HG03378 (cell line): ENCODE results near the gene FLOT2.
A peak's percentile ranks its signal among the peaks of the same experiment; 100 is the strongest.
"Not testable (repeated sequence)": the region's sequence is repeated elsewhere in the genome, so short reads cannot be mapped to it uniquely, and the experiment has no call there.

Source experiments
- ATAC-seq: cut with Tn5 transposase; IDR thresholded peaks from one replicate; pipeline ENCODE4 v1.9.1; 2021; ENCODE audit warnings: mild to moderate bottlenecking, moderate library complexity; ENCODE audit not compliant: unreplicated experiment

FLOT2 gene

DNA sequence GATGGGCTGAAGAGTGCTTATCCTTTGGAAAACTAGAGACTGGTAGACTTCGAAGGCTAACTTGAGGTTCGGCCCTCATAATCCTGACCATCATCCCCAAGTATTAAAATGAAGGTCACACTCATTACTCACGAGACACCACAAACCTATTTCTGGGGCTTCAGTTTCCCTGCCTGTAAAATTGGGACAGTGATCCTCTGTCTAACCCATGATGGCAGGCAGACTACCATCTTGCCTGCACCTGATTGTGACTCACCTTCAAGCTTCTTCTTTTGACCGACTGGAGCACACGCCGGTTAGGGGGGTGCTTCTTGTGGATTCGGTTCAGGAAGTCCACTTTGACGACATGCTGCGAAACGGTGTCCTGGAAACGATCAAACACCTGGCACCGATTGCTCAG, 19.5 kb upstream of the FLOT2 start:
- ATAC-seq, result no peak

DNA sequence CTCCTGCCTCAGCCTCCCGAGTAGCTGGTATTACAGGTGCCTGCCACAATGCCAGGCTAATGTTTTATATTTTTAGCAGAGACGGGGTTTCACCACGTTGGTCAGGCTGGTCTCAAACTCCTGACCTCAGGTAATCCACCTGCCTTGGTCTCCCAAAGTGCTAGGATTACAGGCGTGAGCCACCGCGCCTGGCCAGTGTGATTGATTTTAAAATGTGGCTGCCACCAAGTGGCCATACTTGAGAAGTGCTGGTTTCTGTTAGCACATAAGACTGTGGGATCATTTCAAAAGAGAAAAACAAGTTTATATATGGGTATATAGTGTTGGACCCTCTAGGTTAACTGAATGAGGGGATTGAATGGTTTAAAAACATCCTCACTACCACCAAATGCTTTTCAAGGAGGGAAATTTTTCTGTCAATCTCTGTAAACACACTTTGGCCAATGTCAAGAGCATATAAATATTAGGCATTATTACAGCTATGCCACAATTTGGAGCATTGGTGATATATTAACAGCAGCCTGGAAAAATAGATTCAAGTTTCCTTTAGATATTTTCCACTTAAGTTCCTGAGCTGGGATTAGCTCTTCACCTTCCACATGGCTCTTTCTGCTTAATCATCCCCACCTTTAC, 18.9 kb upstream of the FLOT2 start:
- ATAC-seq, result no peak

DNA sequence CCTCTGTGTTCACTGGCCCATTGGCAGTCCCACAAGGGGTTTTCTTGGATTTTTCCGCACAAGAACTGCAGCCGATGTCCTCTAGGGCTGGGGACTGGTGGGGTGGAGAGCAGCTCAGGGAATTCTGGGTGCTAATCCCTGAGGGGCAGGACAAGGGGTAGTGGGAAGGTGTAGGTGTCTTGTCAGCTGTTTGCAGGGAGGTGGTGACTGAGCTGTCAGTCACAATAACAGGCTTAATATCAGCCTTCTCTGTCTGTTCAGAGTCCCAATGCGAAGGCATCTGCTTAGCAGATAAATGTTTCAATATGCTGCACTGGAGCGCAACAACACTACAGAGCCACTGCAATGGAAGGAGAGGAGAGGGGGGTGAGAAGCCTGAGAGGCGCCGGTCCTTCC, 15.4 kb upstream of the FLOT2 start:
- no peak for ATAC-seq

DNA sequence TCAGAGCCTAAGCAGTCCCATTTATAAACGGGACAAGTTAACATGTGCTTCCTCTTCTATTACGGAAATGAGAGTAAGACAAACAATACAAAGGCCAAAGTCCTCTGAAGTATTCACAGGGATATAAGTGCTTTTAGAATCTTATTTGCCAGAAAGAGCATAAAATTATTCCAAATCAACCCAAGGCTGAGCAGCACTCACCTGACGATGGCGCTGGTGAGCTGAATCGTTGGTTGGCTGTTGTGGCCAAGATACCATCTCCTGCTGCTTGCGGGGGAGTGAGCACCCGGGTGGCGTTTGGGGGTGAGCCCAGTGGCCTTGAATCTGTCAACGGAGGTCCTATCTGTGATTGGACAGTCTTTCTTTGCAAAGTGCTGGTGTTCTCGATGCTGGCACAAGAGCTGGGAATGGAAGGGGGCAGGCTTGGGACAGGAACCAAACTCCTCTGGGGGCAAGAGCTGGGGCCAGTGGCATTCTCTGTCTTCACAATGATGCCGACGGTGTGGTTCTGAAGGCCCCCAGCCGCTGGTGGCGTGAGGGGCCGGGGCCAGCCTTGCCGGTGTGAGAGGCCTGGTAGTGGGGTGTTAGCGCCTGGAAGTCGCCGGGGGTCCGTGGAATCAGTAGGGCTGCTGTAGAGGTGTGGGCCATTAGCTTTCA, 14.9 kb upstream of the FLOT2 start:
- no peak for ATAC-seq

DNA sequence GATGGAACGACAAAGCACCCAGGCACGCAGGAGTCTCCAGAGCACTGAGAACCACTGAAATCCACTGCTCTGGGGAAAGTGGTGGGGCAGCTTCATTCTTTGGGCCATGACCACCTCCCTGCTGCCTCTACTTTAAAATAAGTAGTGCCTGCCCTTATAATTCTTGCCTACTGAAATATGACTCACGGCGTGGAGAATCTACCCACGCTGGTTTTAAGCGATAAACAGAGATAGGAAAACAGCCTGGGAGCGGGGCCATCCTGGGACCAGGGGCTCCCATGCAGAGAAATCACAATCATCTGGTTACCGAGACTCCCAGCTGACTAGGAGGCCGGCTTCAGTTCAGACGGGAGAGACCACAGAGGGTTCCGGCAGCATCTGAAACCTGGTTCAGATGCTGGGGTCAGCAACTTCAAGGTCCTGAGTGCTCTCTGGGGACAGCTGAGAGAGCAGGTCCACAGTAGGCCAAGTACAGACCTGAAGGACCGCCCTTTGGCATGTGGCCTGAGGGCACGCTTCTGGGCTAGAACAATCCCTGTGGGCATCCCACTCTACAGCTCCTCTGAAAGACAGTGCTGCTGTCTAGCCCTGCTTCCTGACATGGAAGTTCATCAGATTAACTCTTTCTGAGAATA, 14.0 kb upstream of the FLOT2 start:
- no peak for ATAC-seq

DNA sequence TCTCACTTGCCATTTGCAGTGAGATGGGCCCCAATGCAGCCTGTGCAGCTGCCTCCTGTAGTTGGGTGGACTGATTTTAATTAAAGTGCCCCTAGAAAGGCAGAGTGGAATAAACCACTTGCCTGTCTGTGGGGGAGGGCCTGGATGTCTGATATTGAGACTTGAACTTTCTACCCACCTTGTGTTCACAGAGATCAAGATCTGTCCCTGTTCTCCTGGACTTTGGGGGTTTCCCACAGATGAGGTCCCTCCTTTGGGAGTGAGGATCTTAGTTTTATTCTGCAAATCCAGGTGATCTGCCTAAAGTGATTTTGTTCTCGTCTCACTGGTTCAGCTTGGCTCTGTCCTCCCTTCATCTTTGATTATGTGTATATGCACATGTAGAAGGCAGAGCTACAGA, 13.0 kb upstream of the FLOT2 start:
- no peak for ATAC-seq

DNA sequence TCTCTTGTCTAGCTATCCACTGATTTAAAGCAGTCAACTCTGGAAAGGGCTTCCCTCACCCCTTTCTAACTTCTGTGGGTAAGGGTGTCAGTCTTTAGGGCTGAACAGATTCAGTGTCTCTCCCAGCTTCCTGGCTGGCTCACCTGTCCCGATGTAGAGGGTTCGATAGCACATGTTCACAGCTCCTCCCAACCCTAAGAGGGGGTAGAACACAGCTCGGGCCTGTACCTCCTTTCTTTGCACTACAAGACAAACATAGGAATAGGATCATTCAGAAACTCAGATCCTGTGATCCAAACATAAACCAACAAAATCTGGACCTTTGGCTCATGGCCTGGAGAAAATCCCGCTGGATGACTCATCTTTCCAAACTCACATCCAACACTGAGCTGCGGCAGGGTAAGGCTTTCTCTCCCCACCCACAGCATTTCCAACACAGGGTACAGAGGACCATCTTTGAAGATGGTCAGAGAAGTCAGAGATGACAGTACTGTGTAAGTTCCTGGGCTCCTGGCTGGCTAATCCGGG, 11.2 kb upstream of the FLOT2 start:
- no peak for ATAC-seq

DNA sequence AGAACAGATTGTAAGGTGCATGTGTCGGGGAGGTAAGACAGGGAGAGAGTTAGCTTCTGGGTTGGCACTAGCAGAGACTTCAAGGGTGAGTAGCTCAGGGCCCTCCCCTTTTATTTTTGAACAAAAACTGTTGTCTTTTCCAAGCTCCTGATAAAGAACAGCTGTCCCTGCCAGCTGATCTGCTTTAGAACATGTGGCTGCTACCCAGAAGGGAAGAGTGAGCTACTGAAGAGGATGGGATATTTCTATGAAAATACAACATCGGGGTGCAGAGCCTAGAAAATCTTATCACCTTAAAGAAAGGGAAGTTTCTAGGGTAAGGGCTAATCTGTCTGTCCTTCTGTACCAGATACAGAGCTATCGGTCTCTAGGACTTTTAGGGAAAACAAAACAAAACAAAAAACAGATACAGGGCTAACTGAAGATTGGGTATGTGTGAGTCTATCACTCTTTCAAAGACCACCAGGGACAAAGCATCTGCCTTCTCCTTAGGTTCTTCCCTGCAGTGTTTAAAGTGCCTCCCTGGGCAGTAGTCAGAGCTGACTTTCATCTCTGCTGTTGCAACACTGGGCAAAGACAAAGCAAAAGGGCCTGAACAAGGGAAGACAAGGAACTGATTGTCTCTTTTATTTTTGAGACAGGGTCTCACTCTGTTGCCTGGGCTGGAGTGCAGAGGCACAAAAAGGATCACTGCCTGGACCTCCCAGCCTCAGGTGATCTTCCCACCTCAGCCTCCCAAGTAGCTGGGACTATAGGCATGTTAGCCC, 10.4 kb upstream of the FLOT2 start:
- ATAC-seq, result no peak

DNA sequence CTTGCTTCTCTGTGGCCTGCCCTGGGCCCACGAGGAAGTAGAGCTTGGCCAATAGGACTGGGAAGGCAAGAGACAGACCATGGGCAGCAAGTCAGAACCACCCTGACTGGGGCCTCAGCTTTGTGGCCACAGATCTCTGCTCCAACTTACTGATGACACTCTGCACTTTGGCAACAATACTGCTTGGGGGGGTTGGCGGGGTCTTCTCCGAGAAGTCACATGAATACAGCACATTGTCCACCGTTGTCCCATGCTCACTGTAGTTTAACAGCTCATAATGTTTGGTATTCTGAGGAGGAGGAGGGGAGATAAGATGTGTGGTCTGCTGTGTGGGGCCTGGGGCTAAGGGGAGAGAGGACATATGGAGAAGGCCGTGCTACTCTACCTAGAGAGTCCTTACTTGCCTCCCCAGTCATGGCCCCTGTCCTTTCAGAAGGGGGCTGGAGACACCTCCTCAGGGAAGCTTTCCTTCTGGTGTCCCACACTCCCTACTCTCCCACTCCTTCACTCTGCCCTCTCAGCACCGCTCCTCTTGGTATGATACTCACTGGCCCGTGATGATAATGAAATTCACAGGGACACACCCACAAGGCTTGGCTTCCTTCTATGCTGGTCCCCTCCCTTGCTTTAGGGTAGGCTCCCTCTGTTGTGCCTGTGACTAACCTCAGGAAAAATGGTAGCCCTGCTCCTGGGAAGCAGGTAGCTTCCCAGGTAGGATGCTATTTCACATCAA, 9.3 kb upstream of the FLOT2 start:
- ATAC-seq, result no peak

DNA sequence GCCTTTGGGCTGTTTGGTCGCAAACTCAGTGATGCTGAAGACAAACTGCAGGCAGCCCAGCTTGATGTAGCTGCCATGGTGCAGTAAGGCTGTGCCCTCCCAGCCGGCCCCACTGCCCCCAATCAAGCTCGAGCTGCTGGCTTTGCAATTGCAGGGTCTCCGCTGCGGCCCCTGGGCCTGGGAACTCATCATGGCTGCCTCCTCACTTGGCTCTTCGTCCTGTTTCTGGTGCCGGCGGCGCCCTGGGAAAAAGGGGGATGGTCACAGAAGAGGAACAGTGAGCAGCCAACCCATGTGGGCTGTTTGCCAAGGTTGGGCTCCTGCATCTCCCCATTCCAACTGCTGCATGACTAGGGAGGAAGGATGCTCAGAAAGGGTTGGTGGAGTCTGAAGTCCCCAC, 8.7 kb upstream of the FLOT2 start:
- ATAC-seq, result no peak

DNA sequence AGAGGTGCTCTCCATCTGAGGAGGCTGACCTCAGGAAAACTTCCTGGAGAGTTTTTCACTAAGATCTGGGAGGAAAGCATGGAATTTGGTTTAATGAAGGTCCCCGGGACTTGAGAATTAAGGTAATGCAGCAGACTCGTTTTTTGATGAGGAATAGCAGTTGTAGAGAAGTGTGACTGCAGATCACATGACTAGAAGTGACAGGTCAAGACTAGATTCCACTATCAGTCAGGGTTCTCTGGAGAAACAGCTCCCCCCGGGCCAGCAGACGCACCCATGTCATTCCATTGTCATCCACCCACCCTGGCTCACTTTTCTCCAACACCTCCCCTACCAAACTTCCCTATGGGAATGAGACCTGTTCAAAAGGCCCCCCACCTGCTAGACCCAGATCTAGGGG, 7.3 kb upstream of the FLOT2 start:
- ATAC-seq, result no peak

DNA sequence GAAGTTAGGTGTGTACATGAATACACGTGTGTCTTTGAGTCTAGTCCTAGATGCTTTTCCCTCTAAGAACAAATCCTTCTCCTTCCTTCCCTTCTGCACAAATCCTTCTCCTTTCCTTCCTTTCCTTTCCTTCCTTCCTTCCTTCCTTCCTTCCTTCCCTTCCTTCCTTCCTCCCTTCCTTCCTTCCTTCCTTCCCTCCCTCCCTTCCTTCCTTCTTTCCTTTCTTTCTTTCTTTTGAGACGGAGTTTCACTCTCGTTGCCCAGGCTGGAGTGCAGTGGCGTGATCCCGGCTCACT, 6.0 kb upstream of the FLOT2 start:
- ATAC-seq, result not testable (repeated sequence)

DNA sequence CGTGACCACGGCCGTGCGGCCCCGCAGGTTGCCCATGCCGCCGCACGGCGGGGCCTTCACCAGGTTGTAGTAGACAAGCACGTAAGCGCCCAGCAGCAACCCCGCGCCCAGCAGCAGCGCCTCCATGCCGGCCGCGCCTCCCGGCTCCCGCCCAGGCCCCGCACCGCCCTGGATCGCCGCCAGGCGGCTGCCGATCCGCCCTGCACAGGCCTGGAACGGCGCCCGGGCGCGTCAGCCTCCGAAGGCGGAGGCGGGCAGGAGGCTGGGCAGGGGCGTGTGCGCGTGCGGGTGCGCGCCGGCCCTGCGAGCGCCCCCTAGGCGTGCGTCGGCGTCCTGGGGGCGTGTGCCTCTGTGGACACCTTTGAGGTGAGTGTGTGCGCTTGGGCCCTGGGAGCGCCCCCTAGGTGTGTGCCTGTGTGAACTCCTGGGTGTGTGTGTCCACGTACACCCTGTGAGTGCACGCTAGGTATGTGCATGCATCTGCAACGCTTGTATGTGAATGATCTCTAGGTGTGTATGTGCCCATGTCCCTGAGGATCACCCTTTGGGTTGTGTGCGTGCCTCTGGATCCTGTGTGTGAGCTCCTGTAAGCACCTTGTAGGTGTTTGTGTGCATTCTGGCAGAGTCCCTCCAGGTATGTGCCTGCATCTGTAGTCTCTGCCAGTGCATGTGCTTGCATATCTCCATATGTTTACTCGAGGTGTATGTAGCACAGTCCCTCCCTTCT, 5.4 kb upstream of the FLOT2 start, which contains the start of gene DHRS13:
TSS of gene DHRS13 (minus strand) at position 261 of the 727 bp plus-strand sequence. CDS start at position 126, 135 bp downstream.
- peak; percentile 69 for ATAC-seq

DNA sequence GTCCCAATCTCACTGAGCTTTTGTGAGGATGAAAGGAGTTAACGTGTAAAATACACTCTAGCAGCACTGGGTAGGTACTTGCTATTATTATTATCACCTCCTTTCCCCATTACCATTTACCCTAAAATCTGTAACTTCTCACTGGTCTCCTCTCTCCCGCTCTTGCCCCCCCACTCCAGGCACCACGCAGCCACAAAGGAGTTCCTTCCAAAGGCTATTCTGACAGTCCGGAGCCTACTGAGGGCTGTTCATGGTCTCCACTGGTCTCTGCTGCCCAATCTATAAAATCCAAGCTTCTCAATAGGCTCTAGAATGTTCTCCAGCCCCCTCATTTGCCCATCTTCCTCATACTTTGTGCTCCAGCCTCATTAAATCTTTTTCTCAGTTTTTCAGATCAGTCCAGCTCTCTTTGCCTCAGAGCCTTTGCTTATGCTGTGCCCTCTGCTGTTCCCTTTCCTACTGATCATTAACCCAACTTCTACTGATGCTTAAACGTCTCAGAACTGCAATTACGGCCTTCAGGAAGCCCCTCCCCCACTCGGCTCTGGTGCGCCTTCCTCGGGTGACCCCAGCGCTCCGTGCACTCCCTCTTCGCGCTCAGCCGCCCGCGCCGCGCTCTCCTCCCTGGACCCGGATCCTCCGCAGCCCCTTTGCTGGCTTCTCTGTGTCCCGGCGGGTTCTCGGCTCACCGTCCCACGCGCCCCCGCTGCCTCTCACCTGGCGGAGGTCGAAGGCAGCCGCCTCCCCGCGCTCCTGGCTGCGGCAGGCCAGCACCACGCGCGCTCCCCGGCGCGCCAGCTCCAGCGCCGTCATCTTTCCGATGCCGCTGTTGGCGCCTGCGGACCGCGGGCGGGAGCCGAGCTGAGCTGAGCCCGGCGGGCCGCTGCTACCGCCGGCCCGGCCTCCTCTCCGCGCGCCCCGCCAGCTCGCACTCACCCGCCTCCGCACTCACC, 4.6 kb upstream of the FLOT2 start:
- ATAC-seq, result peak; percentile 21

DNA sequence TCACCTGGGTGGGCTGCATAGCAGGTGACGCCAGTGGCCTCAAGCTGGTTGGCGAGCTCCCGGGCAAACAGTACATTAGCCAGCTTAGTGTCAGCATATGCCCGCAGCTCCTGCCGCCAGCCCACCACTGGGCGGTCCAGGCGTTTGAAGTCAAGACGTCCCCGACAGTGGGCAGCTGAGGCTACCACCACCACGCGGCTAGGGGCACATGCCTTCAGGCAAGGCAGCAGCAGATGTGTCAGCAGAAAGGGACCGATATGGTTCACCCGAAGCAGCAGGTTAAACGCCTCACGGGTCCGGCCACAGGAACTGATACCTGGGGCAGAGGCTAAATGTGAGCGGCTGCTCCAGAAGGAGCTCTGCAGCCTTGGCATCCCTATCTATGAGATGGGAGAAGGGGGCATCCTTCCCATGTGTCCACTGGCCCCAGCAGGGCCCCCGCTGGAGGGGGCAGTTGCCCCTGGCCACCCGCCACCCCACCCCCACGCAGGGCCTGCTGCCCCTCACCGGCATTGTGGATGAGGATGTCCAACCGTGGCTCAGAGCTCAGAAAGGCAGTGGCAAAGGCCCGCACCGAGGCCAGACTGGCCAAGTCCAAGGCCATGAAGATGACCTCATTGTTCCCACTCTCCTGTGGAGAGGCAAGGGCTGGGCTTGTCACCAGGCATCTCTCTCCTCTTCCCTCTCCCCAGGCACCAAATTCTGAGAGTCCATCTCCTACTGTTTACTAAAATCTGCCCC, 3.6 kb upstream of the FLOT2 start:
- ATAC-seq, result no peak

DNA sequence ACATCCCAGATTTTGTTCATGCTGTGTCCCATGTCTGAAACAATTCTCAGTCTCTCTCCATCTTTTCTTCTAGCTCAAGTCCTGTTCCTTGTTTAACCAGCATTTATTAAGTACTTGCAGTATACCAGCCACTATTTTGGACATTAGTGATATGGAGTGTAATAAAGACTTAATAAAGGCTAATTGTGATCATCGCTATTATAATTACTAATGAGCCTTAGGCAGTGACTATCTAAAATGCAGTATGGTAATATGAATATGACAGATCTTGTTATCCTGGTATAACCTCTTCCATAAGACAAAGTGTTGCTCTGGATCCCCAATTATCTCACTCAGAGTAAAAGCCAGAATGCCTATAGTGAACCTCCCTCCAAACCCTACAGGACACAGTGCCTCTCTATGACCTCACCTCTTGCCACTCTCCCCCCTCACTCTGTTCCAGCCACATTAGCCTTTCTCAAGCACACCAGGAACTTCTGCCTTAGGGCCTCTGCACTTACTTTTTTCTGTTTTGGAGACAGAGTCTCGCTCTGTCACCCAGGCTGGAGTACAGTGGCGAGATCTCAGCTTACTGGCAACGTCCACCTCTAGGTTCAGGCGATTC, 1.8 kb upstream of the FLOT2 start:
- ATAC-seq, result no peak

DNA sequence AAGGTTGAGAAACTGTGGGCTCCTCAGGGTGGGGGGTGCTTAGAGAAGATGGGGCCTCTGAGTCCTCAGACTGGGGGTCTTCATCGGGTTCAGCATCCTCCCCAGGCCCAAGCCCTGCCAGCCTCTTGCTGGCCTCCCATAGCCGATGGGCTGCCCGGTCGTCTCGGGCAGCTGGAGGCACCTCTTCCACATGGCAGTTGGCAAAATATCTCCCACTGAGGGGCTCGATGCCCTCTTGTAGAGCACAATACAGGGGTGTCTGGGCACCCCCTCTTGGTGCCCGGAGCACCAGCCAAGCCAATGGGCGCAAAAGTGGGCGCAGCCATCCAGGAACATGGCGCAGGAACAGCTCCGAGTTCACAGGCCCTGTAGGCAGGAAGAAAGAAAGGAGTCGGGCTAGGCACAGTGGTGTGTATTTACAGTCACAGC, 1.0 kb upstream of the FLOT2 start:
- no peak for ATAC-seq
